GM19351 (cell line): ENCODE data around the gene MYO18A.
"Not testable (repeated sequence)": the region's sequence is repeated elsewhere in the genome, so short reads cannot be mapped to it uniquely, and the experiment has no call there.

Source experiments
- ATAC-seq: cut with Tn5 transposase; IDR thresholded peaks from one replicate; pipeline ENCODE4 v1.9.1; 2021; ENCODE audit warnings: mild to moderate bottlenecking, moderate library complexity; ENCODE audit not compliant: unreplicated experiment

The MYO18A gene

GRCh38 chr17:29195465-29196081, 15.4 kb upstream of the MYO18A start:
- ATAC-seq: peak; percentile 58

GRCh38 chr17:29194669-29195068, 14.5 kb upstream of the MYO18A start:
- no peak for ATAC-seq

- no peak for ATAC-seq
Observed at GRCh38 chr17:29193146-29193545, 12.9 kb upstream of the MYO18A start.

- ATAC-seq: no peak
Observed at GRCh38 chr17:29190592-29191207, 10.5 kb upstream of the MYO18A start.

- no peak for ATAC-seq
Observed at GRCh38 chr17:29190039-29190438, 9.8 kb upstream of the MYO18A start.

- ATAC-seq: no peak
Observed at GRCh38 chr17:29189355-29189754, 9.2 kb upstream of the MYO18A start.

GRCh38 chr17:29181226-29181625, 1.0 kb upstream of the MYO18A start:
- no peak for ATAC-seq

- ATAC-seq: peak; percentile 5
Observed at GRCh38 chr17:29180788-29181160, 576 bp upstream of the MYO18A start.

- no peak for ATAC-seq
Observed at GRCh38 chr17:29179232-29180033, 765 bp downstream of the MYO18A start.

GRCh38 chr17:29178750-29179231, 1.4 kb downstream of the MYO18A start:
- ATAC-seq: no peak

- ATAC-seq: no peak
Observed at GRCh38 chr17:29177871-29178749, 2.1 kb downstream of the MYO18A start.

- no peak for ATAC-seq
Observed at GRCh38 chr17:29177541-29177870, 2.7 kb downstream of the MYO18A start.

- ATAC-seq: no peak
Observed at GRCh38 chr17:29176558-29177351, 3.4 kb downstream of the MYO18A start.

- ATAC-seq: no peak
Observed at GRCh38 chr17:29175349-29175748, 4.8 kb downstream of the MYO18A start.

- no peak for ATAC-seq
Observed at GRCh38 chr17:29172589-29172988, 7.6 kb downstream of the MYO18A start.

GRCh38 chr17:29170682-29171081, 9.5 kb downstream of the MYO18A start:
- no peak for ATAC-seq

GRCh38 chr17:29169806-29170591, 10.2 kb downstream of the MYO18A start:
- no peak for ATAC-seq

GRCh38 chr17:29168759-29169126, 11.5 kb downstream of the MYO18A start:
- ATAC-seq: not testable (repeated sequence)

- ATAC-seq: no peak
Observed at GRCh38 chr17:29168079-29168758, 12.0 kb downstream of the MYO18A start.
